GM21723 (cell line): ENCODE data around the gene CHAF1B.
"Not testable (repeated sequence)": the region's sequence is repeated elsewhere in the genome, so short reads cannot be mapped to it uniquely, and the experiment has no call there.

Source experiments
- ATAC-seq: cut with Tn5 transposase; IDR thresholded peaks from one replicate; pipeline ENCODE4 v1.9.1; 2021; ENCODE audit warnings: mild to moderate bottlenecking, moderate library complexity; ENCODE audit not compliant: unreplicated experiment

CHAF1B gene

DNA sequence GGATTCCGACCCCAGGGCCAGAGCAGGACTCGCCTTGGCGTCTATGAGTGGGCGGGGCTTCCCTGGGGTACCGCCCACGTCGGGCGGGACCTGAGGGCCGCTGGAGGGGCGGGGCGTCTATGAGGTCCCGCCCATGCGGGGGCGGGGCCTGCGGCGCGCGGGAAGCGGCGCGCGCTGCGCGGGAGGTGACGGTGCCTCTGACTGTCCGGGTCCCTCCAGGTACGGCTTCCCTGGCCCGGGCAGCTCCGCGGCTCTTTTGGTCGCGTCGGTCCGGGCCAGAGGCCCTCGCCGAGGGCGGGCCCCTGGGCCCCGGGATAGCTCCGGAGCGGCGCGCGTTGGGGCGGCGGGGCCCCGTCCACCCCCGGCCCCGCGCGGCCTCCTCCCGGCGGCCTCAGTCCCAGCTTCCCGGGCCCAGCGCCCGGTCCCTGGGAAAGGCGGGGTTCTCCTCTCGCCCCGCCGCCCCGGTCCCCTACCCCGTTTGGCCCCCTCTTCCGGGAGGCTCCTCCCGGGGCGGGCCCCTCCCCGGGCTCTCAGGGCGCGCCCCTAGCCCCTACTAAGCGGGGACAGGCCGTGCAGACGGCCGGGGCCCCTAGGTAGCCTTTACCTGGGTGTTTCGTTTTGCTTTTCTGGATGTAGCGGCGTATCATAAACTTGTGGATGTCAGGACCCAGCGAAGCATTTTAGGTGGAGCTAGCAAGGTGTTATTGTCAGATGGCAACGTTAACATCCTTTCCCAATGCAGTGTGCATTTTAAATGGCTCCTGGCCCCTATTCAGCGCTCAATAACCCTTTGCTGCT, at the start of gene CHAF1B:
Gene CHAF1B (plus strand): TSS at position 160 of the 798 bp plus-strand sequence. CDS start 745 bp downstream, outside the sequence.
- peak; percentile 91 for ATAC-seq

DNA sequence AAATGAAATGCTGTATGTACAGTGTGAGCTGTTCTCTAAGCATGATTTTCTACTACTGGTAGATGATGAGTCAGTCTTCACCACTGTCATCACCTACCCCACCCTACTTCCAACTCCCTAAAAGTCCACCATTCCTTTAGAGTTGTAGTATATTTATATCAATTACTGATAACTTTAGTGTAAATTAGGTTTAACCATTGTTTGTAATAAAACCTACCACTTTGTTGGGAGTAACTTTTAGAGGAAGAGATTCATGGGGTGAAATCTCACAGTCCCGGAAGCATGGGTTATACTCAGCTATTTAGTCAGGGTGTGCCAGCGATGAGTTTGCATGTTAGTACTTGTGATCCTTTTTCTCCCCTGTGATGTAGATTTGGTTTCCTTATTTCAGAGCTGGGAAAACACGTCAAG, 48.1 kb upstream of the CHAF1B start:
- no peak for ATAC-seq

DNA sequence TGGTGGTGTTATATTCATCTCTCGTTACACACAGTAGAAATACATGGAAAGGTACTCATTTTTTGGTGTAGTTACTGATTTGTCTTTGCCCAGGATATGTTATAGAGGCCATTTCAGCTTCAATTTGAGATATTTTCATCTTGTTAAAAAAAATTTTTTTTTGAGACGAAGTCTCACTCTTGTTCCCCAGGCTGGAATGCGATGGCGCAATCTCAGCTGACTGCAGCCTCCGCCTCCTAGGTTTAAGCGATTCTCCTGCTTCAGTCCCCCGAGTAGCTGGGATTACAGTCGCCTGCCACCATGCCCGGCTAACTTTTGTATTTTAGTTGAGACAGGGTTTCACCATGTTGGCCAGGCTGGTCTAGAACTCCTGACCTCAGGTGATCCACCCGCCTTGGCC, 46.2 kb upstream of the CHAF1B start:
- ATAC-seq, result no peak

DNA sequence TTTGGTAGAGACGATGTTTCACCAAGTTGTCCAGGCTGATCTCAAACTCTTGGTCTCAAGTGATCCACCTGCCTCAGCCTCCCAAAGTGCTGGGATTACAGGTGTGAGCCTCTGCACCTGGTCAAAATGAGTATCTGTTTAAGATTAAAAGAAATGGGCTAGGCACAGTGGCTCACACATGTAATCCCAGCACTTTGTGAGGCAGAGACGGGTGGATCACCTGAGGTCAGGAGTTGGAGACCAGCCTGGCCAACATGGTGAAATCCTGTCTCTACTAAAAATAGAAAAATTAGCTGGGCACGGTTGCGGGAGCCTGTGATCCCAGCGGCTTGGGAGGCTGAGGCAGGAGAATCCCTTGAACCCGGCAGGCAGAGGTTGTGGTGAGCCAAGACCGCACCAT, 42.6 kb upstream of the CHAF1B start:
- not testable (repeated sequence) for ATAC-seq

DNA sequence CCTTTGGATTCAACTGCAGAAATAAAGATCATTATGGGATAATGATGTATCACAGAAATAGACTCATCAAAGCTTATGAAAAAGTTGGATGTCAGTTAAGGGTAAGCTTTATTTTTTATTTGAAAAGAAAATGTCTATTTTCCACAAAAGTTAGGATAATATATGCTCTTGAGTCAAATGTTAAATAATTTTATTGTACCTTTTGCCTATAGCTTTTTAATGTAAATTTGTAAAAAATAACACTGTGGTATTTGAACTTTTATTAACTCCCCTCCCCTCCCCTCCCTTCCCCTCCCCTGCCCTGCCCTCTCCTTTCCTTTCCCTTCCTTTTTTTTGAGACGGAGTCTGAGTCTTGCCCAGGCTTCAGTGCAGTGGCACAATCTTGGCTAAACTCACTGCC, 40.3 kb upstream of the CHAF1B start:
- no peak for ATAC-seq

DNA sequence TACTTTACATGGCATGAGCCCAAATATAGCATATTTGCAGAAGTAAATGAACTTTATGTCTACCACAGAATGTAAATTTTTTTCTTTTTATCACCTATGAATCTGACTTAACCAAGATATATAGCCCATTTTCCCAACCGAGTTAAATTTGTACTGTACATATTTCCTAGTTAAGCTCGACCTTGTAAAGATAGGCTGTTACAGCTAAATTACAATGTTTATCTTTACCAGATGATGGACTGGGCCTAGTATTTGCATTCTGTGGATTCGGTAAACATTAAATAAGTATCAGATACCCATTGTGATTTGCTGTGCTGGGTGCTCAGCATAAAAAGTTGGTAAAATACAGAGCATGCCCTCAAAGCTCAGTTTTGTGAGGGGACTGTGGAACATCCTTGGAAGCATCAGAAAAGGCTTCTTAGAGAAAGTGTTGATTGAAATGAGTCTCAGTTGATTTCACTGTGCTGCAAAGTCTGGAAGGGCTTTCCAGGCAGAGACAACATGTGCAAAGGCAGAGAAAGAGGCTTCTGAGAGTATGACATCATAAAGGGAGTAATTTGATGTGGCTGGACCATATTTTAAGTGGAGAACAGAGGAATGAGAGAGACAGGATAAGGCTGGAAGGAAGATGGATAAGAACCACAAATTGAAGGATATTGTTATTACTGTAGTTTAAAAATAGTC, 37.8 kb upstream of the CHAF1B start:
- ATAC-seq, result no peak

DNA sequence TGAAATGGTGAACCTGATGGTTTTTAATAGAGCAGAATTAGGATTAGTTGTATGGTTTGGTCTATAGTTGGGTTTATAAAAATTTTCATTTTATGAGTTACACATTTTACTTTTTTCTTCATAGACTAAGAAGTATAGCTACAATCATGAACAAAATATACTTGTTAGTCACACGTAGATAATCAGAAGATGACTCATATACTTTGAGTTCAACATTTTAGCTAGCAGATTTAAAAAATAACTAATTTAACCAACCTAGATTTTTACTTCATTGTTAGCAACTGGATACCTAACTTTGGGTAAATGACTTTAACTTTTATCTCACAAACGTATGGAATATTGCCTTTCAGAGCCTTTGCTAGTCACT, 37.2 kb upstream of the CHAF1B start:
- ATAC-seq, result no peak

DNA sequence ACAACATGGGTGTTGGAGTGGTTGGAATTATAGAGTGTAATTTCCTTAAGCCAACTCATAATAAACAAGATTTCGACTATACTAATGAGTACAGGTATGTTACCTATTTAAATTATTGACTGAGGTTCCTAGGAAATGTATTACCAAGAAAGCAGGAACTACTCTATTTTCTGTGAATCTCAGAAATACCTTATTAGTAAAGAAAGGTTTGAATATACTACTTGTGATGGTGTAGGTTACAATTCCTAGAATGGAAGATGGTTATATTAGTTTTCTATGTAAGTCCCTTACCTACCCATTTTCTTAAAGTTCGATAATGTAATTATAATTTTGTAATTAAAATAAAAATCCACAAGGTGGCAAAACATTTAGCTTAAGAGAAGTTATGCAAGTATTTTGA, 35.9 kb upstream of the CHAF1B start:
- ATAC-seq, result no peak

DNA sequence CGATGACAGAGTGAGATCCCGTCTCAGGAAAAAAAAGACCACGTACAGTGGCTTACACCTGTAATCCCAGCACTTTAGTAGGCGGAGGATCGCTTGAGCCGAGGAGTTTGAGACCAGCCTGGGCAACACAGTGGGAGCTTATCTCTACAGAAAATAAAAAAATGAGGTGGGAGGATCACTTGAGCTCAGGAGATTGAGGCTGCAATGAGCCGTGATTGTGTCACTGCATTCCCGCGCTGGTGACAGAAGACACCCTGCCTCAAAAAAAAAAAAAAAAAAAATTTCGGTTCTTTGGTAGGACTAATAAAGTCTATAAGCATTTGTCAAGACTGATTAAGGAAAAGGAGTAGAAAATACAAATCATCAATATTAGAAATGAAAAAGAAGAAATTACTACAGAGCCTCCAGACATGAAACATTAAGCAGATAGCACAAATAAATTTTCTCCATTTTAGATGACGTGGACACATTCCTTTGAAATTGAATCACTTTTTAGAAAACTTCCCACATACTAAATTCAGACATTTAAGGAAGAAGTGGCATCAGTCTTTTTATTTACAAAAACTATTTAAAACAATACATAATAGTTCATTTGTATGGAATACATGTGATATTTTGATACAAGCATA, 34.8 kb upstream of the CHAF1B start:
- ATAC-seq, result no peak

DNA sequence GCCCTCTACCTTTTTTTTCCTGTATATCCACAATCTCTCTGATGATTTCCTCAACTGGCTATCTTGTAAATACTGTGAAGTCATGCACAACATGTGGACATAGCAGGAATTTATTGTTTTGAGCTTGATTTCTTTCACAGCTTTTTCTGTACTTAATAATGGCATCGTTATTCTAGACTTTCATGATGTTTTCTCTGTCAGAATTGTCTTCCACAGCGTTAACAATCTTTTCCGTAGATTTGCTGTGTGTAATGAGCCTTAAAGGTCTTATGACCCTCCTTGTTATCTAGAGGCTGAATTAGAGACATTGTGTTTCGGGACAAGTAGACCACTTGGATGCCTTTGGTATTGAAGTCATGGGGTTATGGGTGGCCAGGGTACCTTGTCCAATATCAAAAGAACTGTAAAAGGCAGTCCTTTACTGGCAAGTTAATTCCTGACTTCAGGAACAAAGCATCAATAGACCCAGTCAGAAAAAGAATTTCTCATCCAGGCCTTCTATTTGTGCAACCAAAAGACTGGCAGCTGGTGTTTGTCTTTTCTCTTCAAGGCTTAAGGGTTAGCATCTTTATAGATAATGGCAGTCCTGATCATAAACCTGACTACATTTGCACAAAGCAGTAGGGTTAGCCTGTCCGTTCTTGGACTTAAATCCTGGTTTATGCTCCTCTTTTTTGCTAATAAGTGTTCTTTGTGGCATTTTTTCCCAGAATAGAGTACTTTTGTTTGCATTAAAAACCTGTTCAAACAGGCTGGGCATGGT, 30.1 kb upstream of the CHAF1B start:
- ATAC-seq, result no peak

DNA sequence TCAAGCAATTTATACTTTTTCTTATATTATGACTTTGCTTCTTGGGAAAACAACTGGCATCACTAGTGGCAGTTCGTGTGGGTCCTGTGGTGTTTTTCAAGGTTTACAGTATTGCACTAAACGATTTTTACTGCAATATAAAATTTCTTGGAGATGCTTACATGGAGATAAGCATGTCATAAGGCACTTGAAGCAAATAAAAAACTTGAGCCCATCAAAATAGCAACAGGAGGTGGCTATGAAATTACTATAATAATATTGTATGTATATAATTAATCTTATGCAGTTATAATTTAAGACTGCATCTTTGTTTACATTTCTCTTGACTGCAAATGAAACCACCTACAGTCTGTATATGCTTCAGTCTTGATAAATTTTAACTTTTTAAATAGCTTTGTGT, 29.3 kb upstream of the CHAF1B start:
- no peak for ATAC-seq

DNA sequence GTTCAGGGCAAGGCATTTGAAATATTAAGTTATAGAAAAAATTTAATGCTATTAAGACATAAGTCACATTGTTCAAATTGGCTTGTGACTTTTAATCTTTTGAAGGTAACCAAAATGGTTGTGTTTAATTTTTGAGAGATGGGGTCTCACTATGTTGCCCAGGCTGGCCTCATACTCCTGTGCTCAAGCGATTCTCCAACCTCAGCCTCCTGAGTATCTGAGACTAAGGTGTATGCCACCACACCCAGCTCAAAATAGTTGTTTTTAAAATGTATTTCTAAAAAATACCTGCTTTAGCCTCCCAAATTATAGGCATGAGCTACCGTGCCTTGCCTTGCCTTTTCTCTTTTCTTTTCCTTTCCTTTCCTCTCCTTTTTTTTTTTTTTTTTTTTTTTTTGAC, 26.0 kb upstream of the CHAF1B start:
- no peak for ATAC-seq

DNA sequence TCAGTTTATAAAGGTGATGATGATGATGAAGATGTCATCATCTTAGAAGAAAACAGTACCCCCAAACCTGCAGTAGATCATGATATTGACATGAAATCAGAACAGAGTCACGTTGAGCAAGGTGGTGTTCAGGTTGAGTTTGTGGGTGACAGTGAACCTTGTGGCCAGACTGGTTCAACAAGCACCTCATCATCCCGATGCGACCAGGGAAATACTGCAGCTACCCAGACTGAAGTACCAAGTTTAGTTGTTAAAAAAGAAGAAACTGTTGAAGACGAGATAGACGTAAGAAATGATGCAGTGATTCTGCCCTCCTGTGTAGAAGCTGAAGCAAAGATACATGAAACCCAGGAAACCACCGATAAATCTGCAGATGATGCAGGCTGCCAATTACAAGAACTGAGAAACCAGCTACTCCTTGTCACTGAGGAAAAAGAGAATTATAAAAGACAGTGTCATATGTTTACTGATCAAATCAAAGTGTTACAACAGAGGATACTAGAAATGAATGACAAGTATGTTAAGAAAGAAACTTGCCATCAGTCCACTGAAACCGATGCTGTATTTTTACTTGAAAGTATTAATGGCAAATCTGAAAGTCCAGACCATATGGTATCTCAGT, 16.0 kb upstream of the CHAF1B start:
- no peak for ATAC-seq

DNA sequence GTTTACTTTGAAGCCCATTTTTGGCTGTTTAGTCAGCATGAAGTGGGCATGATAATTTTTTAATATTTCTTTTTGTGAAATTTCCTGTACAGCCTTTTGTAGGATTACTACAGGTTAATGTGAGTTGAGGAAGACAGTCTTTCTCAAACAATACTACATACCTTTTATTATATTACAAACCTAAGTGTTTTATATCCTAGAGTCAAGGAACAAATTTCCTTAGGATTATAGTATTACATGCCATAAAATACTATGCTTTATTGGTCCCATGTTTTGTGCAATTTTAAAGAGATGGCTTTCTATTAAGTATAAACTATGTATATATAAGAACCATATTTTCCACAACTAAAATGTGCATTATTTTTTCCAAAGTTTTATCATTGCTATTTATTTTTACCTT, 9.2 kb upstream of the CHAF1B start:
- ATAC-seq, result no peak

DNA sequence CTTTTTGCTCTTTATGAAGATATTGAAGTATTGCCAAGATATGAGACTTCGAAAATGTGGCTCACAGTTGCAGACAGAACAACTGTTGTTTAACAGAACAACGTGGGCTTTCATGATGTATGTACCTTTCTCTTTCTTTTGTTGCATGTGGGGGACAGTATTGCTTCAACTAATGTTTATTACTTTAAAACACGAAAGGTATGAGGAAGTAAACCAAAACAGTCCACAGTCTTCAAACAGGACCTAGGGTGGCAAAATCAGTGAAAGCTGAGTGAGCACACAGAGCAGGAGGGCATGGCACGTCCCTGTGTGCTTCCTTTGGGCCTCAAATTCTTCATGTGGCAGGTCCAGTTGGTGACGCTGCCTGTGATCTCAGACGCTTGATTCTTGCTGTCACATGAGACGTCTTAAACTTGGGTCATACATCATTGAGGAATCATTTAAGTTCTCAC, 7.8 kb upstream of the CHAF1B start:
- no peak for ATAC-seq

DNA sequence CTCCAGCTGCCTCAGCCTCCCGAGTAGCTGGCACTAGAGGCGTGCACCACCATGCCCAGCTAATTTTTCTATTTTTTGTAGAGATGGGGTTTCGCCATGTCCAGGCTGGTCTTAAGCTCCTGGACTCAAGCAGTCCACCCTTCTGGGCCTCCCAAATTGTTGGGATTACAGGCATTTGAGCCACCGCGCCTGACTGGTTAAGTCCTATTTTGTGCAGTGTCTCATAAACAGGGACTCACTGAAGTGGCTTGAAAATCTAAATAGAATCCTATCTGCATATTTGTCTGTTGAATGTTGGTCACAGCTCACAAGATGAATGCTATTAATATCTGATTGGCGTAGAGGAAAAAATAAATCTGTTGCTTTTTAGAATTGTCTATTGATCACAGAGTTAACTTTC, 5.9 kb upstream of the CHAF1B start:
- ATAC-seq, result no peak

DNA sequence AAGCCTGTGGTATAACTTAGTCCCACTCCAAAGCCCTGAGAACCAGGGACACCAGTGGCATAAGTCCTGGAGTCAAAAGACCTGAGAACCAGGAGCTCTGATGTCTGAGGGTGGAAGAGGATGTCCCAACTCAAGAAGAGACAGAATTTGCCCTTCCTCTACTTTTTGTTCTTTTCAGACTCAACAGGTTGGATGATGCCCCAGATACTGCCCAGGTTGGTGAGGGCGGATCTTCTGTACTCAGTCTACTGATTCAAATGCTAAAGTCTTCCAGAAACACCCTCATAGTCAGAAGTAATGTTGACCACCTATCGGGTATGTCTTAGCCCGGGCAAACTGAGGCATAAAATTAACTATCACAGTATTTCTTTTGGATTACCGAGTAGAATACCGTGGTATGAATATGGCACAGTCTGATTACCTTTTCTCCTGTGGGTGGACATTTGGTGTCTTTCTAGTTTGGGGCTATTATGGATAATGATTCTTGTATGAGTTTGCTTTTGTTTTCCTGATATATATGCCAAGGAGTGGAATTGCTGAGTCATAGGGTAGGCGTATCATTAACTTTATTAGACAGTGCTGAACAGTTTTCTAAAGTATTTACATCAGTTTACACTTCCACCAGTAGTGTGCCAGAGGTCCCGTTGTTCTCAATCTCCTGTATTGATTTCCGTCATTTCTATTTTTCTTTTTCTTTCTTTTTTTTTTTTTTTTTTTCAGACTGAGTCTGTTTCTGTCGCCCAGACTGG, 3.2 kb upstream of the CHAF1B start:
- no peak for ATAC-seq

DNA sequence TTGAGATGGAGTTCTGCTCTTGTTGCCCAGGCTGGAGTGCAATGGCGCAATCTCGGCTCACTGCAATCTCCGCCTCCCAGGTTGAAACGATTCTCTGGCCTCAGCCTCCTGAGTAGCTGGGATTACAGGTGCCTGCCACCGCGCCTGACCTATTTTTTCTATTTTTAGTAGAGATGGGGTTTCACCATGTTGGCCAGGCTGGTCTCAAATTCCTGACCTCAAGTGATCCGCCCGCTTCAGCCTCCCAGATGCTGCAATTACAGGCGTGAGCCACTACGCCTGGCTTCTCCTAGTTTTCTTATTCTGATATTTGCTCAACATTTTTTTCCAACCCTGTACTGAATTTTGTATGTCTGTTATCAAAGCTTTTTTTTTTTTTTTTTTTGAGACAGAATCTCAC, 2.5 kb upstream of the CHAF1B start:
- ATAC-seq, result not testable (repeated sequence)

DNA sequence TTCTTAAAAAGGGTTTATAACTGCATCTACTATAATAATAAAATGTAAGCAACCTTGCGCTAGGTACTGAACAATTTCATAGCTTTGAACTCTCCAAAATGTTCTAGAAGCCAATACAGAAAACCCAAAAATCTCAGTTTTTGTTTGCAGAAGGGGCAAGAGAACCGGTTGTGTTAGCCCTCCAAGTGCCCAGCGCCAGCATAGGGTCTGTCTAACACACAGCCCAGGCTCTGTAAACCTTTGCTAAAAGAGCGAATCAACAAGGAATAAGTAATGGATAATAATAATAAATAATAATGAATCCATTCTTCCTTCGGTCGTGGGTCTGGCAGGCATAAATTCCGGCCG, 333 bp upstream of the CHAF1B start:
- ATAC-seq, result peak; percentile 10

DNA sequence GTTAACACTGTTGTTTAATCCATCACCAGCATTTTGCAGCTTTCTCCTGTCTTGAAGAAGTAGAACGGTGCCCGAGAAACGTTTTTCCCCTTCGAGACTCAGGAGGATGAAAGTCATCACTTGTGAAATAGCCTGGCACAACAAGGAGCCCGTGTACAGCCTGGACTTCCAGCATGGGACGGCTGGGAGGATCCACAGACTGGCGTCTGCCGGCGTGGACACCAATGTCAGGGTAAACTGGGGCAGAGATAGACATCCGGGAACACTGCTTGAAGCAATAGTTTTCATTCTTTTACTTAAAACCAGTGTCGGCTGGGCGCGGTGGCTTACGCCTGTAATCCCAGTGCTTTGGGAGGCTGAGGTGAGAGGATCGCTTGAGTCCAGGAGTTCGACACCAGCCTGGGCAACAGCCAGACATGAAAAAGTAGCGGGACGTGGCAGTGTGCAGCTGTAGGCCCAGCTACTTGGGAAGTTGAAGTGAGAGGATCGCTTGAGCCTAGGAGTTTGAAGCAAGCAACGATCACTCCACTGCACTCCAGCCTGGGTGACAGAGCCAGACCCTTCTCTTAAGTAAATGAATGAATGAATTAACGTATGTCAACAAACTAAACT, 945 bp downstream of the CHAF1B start:
- ATAC-seq, result no peak
